ENCODE measurements around the gene FKBP5.

DNA sequence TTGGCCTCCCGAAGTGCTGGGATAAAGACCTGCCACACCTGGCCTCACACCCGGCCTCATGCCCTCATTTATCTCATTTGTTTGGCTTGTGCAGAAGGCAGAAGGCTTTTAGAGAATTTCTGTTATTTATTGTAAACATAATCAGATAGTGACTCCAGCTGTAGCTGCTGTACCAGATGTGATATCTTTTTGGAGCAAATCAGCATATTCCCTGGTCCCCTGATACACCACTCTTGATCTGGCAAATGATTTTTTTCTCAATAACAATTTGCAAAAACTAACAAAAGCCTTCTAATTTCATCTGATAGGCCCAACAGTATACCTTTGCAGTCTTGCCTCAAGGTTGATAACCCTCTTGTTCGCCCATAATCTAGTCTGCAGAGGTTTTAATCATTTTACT, 149.5 kb downstream of the FKBP5 start:
- TF ChIP-seq POLR2AphosphoS5 (IDR thresholded peaks at IDR 0.05) = no peak
- TF ChIP-seq, protein P1, sequence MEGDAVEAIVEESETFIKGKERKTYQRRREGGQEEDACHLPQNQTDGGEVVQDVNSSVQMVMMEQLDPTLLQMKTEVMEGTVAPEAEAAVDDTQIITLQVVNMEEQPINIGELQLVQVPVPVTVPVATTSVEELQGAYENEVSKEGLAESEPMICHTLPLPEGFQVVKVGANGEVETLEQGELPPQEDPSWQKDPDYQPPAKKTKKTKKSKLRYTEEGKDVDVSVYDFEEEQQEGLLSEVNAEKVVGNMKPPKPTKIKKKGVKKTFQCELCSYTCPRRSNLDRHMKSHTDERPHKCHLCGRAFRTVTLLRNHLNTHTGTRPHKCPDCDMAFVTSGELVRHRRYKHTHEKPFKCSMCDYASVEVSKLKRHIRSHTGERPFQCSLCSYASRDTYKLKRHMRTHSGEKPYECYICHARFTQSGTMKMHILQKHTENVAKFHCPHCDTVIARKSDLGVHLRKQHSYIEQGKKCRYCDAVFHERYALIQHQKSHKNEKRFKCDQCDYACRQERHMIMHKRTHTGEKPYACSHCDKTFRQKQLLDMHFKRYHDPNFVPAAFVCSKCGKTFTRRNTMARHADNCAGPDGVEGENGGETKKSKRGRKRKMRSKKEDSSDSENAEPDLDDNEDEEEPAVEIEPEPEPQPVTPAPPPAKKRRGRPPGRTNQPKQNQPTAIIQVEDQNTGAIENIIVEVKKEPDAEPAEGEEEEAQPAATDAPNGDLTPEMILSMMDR (IDR thresholded peaks at IDR 0.05; ENCODE audit: poor library complexity, severe bottlenecking) = no peak
- TF ChIP-seq EP300 (conservative IDR thresholded peaks at IDR 0.05; ENCODE audit: poor library complexity, severe bottlenecking) = no peak
- no peak for TF ChIP-seq MXI1 (conservative IDR thresholded peaks at IDR 0.05; ENCODE audit: poor library complexity, severe bottlenecking)

All from neural cell (in vitro differentiated cells).